NOMO-1 (cell line): Measurements from ENCODE around the gene PIP5K1B.

Experiments used
- DNase-seq, 2 experiments: peaks; one replicate each; lab custom pipeline; 2025; ENCODE audit not compliant: unreplicated experiment in 2 of 2; lab: John Stamatoyannopoulos, UW

Gene PIP5K1B

DNA sequence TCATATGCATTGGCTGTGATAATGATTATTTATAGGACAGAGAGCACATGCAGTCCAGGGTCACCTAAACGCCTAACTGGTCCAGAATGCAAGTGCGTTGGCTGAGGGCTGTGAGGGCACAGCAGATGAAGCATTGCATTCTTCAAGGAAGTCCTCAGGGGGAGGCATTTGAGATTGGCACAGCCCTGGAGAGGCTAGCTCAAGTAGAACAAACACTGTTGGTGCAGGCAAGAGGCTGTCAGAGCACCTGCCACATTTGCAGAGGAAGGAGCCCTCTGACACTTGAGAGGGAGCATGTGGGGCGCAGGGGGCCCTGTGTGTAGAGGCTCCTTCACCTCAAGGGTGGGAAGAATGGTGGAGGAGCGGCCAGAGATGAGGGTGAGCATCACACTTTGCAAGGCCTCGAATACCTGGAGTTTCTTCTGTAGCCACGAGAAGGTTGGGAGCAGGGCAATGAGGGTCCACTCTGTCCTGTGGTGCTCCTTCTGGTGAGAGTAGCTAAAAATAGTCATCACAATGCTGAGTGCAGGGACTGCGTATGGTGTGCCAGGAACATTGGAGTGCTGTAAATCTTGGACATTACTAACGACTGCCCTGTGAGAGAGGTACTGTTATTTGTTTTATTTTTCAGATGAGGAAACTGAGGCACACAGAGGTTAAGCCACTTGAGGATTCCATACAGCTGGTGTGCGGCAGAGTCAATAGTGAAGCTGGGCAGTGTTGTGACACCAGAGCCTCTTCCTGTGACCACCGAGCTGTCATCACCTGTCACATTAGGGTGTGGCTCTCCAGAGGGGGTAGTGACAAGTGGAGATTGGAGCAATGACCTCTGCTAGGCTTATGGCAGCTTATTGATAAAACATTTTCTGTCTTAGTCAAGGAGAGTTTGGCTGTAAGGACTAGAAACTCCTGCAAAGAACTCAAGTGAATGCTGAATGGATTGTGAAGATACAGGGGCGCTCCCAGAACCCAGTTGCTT lies 100.2 kb downstream of the PIP5K1B start:
- no peak for DNase-seq

DNA sequence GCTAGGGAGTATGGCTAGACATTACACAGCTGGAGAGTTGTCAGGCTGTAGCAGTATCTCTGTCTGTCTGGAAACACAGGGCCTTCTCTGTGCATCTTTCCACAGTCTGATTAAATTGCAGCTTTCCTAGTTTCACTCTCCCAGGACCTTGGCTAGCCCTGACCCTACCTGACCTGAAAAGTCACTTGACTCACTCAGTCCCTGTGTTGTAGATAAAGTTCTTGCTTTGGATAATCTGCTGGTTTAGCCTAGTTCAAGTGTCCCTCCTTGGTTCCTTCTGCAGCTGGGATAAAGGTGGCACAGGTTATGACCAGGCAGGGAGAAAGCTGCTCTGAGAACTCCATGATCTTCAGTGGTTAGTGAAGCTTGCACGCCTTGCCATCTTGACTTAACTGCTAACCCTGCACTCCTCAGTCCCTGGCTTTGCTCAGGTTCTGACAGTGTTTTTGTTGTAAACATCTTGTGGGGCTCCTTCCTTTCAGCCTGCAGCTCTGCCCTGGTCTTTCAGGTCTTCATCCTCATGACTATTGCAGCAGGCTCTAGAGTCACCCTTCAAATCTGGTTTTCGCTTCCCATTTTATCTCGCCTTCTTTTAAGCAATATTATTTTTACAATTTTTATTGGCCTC lies 101.0 kb downstream of the PIP5K1B start:
- DNase-seq = no peak

DNA sequence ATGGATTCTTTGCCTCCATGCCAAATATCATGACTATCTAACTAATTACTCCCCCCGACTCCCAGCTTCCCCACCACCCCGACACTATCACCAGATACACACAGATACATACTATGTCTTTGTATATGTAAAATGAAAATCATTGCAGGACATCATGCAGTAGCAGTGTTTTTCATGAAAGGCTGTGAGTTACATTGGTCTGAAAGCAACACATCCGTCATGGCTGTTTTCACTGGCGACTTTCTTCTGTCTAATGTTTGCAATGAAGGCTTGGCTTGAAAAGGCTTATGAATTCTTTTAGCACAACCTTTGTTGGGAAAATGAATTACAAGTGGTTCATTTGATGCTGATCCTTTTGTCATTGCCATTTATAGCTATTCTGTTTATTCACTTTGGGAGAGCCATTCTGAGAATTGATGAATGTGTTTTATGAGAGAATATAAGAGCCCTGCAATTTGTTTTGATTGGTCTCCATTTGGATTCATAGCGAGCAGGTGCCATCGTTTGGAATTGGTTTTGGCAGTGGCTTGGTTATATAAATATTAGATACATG lies 103.4 kb downstream of the PIP5K1B start:
- DNase-seq = no peak

DNA sequence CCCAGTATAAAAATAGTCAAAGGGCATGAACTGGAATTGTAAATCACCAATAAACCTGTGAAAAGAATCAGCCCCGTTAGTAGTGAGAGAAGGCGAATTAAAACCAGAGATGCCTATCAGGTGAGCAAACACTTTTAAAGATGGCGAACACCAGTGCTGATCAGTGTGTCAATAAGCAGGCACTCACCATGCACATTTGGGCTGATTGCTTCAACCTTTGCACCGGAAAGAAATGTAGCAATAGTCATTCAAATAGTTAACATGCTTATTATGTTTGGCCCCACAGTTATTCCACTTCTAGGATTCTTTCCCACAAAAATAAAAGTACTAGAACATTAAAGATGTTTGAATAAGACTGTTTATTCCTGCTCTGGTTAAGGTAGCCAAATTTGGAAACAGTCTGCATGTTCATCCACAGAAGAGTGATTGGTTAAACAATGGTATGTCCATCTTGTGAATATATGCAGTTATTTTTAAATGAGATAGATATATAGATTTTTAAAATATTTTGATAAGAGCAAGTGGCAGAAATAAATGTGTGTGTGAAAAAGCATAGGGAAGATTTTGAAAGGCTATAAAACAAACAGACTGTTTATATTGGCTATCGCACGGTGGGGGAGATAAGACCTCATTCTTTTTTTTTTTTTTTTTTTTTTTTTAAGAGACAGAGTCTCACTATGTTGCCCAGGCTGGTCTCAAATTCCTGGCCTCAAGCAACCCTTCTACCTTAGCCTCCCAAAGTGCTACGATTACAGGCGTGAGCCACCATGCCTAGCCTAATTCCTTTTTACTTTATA lies 112.2 kb downstream of the PIP5K1B start:
- DNase-seq = no peak

DNA sequence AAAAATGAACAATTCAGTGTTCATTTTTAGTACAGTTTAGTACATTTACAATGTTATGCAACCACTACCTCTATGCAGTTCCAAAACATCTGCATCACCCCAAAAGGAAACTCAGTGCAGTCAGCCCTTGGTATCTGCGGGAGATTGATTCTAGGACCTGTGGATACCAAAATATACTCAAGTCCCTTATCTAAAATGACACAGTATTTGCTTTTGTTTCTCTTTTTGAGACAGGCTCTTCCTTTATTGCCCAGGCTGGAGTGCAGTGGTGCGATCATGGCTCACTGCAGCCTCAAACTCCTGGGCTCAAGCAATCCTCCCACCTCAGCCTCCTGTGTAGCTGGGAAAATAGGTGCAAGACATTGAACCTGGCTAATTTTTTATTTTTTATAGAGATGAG lies 114.0 kb downstream of the PIP5K1B start:
- DNase-seq = no peak

DNA sequence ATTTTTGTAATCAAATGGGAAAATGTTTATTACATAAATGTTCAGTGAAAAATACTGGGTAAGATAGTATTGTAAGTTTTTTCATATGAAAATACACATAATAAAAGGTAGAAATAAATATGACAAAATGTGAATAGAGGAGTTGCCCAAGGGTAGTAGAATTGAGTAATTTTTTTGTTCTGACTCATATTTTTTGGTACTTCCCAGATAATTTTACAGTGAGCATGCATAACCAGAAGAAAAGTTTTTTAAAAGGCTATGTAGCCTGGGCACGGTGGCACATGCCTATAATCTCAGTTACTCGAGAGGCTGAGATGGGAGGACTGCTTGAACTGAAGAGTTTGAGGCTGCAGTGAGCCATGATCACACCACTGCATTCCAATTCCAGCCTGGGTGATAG lies 116.9 kb downstream of the PIP5K1B start:
- no peak for DNase-seq

DNA sequence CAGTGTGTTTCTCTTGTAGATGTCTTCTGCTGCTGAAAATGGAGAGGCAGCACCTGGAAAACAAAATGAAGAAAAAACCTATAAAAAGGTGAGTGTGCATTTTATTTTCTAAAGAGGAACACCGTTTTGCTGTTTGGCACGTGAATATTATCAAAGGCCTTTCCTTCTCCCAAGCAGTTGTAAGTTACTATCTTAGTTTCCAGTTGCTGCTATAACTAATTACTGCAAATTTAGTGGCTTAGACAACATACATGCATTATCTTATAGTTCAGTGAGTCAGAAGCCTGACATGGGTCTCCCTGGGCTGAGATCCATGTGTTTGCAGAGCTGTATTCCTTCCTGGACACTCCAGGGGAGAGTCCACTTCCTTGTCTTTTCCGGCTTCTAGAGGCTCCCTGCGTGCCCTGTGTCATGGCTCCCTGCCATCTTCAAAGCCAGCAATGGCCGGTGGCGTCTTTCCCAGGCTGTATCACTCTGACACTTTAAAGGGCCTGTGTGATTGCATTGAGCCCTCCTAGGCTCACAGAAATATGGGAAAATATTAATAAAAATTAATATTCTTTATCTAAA lies 117.6 kb downstream of the PIP5K1B start:
- DNase-seq = no peak

DNA sequence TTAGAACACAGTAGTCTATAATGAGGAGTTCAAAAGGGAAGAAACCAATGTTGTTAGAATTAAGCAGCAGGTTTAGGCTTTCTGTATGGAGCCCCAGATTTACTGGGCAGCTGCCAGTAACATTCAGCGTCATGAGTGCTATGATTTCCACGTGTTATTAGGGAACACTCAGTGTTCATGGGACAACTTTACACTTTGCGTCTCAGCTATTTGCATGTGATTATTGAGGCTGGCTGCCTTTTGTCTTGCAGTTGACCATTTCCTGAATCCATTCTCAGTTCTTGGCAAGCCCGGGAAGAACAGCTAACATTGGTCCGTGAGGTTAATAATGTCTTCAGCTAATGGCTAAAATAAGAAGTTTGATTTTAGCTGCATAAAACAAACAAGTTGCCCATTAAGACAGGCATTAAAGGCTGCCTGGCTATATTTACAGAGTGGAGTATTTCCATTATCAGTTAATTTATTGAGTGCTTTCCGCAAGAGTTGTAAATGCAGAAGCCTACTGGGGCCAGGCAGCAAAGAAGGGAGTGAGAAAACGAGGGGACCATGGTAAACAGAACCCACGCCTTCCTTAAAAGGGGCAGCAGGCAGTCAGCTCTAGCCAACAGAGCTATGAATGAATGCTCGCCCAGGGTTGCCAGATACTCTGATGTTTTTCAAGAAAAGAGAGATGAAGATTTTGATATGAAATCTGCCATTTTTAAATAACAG lies 120.9 kb downstream of the PIP5K1B start:
- DNase-seq = no peak

DNA sequence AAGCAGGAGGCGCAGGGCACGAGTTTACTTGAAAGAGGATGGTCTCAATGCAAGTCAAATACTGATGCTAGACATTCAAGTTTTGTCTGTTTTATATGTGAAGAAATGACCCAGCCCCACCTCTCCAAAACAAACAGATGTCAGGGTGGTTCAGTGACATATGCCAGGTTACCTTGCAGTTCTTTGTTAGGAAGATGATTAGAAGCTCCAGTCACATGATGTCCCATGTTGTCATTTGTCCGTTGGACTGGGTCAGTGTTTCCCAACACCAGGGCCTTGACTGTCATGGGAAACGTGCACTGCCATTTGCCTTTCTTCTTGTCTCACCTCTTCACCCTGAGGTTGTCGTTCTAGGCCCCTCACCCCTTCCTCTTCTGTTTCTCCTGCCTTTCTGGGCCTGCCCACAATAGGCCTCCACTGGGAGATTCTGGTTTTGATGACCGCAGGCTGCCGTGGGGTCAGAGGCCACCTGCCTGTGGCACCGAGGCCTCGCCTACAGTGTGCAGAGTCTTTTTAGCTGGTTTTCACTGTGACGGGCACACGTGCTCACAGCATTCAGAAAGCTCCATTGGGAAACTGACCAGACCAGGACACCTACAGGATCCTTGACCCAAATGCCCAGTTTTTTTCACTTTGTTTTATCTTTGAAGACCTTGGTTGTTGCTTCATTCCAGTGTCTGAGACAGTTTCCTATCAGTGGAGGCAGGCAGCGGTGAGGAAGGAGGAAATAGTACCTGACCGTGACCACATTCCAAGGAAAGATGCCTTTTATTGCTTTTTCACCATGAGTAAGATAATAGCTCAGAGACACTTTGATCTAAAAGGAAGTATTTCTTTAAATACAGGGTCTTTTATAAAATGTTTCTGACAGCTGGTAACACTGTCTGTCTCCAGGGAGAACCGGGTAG lies 123.1 kb downstream of the PIP5K1B start:
- no peak for DNase-seq

DNA sequence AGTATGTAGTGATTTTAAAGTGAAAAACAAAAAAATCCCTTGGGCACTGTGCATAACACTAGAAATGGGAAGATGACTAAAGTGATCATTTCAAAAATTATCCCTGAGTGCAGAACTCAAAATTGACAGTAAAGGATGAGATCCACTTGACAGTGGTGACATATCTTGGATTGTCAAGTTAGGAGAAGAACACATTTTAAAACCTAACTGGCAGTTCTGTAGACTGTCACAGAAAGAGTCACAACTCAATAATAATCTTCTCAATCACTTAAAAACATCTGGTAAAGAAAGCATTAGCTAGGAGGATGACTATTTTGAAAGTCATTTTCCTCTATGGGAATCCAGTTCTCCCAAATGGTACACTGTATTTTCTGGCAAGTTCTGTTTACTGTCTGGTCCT lies 127.1 kb downstream of the PIP5K1B start:
- DNase-seq = no peak

DNA sequence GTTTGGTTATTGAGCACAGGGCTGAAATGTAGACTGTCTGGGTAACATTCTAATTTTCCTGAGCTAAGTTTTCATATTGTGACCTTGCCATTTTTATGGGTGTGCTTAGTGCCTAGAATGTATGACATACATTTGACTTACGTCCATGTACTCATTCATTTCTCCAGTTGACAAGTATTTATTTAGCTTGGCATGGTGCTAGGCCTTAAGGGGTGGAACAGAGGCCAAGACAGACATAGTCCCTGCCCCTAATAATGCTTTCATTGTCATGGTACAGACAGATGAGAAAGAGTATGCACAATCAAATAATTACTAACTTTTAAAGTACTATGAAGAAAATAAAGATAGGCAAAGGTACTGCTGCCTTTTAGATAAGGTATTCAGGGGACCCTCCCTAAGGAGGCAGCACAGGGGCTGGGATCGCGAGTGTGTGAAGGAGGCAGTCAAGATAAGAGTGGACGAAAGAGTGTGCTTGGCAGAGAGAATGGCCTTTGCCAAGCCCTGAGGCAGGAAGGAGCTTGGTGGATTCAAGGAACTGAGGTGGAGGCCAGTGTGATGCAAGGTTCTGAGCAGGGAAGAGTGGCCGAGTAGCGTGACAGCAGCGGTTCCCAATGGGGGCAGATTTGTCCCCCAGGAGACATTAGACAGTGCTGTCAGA lies 128.0 kb downstream of the PIP5K1B start:
- DNase-seq = no peak

DNA sequence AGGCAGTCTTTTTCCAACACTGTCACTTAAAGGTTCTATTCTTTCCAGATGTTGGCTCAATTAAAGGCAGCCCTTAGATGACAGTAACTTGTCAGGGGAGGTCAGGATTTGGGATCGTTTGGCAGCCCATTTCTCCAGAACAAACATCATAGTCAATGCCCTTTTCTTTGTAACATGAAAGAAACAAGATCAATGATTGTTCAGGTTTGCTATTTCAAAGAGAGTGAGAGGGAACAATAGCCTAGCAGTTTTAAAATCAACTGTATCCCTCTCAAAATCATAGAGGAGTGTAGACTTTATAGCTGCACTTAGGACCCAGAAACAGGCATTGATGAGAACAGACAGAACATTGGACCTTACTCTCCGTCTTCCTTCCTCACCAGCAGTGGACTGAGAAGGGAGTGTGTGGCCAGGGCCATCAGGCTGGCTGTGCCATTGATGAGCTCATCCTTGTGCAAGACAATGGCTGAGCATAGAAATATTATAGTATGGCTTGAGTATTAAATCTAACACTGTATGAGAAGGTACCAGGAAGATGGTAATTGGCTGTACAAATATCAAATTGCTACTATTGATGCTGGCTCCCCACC lies 130.0 kb downstream of the PIP5K1B start:
- no peak for DNase-seq

DNA sequence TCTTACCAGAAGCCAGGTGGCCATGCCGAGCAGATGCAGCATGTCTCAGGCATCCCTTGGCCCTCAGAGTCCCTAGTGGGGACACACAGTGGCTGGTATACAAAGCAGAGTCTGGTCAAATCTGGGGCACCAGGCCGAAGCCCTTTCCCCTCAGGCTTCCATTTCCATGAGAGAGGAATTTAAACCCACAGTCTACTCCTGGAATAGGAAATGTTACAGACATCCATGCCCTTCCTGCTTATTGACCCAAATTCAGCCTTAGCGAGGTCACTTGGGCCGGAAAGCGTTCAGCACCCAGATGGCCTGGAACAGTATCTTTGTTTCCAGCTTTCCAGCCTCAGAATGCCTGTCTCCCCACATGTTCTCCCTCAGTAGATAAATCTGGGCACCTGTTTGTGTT lies 131.7 kb downstream of the PIP5K1B start:
- no peak for DNase-seq

DNA sequence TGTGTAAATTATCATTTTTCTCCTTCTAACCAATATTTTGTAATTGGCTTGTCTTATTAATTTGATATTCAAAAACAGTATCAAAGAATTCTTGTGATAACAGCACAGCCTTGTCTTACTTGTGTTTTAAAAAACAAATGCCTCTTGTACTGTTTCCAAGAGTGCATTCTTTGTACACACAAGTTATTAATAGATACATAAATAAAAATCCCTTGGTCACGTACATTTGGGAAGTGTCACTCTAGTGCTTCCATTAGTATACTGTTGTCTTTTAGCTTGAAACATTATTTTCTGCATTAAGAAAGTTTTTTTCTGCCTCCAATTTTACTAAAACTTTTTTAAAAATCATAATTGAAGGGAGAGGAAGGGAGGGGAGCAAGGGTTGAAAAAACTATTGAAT lies 133.2 kb downstream of the PIP5K1B start:
- no peak for DNase-seq

DNA sequence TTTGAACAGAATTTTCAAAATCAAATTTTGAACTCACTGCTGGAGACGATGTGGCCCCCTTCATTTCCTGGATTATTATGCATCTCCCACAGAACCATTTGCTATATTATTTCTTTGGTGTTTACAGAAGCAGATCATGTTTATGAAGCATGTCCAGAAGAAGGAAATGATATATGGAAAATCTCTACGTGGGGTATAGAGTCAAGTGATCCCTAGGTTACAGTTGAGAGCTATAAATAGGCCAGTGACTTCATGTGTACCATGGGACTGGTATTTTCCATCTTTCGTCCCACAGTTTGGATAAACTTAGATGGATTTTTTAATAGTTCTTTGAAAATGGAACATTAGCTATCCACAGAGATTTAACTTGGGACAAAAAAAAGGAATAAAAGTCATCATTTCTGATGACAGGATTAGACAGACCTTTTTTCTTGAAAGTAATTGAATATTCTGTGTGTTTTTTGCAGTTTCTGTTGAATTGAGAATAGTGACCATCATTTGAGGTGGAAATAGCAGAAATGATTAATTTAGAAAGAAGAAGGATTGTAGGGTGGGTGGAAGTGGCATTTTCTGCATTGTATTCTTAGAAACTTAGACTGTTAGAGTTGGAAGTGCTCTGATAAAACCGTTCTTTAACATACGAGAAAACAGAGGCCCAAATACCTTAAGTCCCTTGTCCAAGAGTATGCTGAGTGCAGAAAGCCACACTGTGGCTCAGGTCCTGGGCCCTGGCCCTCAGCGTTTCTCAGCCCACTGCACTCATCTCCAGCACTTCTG lies 136.4 kb downstream of the PIP5K1B start:
- DNase-seq = no peak

DNA sequence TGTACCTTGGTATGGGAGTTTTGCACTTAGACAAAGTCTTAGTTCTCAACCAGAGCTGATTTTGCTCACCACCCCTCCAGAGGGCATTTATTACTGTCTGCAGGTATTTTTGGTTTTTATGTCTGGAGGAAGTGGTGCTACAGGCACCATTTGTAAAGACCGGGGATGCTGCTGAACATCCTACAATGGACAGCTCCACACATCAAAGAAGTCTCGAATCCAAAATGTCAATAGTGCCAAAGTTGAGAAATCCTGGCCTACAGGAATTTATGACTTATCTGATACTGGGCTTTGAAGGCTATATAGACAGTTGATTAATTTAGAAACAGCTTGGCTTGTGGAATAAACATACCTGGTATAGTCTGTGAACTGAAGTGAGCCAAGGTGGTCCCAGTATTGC lies 137.5 kb downstream of the PIP5K1B start:
- no peak for DNase-seq

DNA sequence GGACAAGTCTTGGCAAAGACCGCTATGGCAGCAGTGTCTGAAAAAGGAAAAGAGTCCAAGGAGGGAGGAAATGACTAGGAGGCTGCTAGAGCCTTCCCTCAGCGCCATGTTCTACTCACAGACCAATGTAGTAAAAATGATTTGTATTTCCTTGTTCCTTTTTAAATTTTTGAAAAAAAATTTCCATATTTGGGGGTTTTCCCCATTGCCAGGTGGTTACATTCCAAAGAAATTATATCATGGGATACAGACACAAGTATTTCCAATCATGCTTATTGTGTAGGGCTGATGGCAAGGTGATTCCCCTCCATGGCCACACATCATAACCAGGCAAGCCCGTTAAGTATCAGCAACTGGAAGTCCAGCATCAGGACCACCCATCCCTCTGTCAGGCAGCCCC lies 138.2 kb downstream of the PIP5K1B start:
- no peak for DNase-seq
